ENCODE data around the gene JMJD7. TPM values are rescaled to one million over a fixed set of nuclear protein-coding genes. Genes with fewer than 3 reads are reported as not detected.

The JMJD7 gene
- total and polyA plus RNA-seq, 2 donors (not counting 1 experiment from before 2014, with no cell fraction given): 33.4 to 43.9 TPM

GRCh38 chr15:41780266-41780665 lies 47.6 kb upstream of the JMJD7 start:
- Mint-ChIP-seq H3K4me1 (peaks cover 70% of the 10 kb centered on the region), H3K9me3 (ENCODE audit: insufficient read depth) (no peaks in the 10 kb centered on the region), H3K4me3 (no peak overlapping the region), H3K27ac (no peak overlapping the region), H3K27me3 (no peaks in the 10 kb centered on the region)
- TF ChIP-seq EZH2 (IDR thresholded peaks at IDR 0.05; ENCODE audit: borderline replicate concordance, insufficient read depth, low read depth, low read length, poor library complexity, severe bottlenecking): no peak
- TF ChIP-seq, protein P1, sequence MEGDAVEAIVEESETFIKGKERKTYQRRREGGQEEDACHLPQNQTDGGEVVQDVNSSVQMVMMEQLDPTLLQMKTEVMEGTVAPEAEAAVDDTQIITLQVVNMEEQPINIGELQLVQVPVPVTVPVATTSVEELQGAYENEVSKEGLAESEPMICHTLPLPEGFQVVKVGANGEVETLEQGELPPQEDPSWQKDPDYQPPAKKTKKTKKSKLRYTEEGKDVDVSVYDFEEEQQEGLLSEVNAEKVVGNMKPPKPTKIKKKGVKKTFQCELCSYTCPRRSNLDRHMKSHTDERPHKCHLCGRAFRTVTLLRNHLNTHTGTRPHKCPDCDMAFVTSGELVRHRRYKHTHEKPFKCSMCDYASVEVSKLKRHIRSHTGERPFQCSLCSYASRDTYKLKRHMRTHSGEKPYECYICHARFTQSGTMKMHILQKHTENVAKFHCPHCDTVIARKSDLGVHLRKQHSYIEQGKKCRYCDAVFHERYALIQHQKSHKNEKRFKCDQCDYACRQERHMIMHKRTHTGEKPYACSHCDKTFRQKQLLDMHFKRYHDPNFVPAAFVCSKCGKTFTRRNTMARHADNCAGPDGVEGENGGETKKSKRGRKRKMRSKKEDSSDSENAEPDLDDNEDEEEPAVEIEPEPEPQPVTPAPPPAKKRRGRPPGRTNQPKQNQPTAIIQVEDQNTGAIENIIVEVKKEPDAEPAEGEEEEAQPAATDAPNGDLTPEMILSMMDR (IDR thresholded peaks at IDR 0.05): no peak
- Histone ChIP-seq H3K27me3 (replicated peaks in 1 of 4; ENCODE audit: control extremely low read depth in 1 of 4, control insufficient read depth in 3 of 4, insufficient read depth in 4 of 4, low read length in 3 of 4) (no peaks in the 10 kb centered on the region), H3K4me3 (ENCODE audit: control extremely low read depth in 1 of 5, extremely low read depth in 1 of 5, insufficient read depth in 1 of 5, low read depth in 2 of 5, low read length in 4 of 5) (no peak overlapping the region), H4K20me1 (ENCODE audit: control insufficient read depth, insufficient read depth, low read length, poor library complexity, severe bottlenecking) (no peaks in the 10 kb centered on the region), H3K27ac (ENCODE audit: low read length in 2 of 2) (no peak overlapping the region), H3K4me2 (replicated peaks; ENCODE audit: low read depth, low read length, poor library complexity, severe bottlenecking) (no peak overlapping the region), H3K4me1 (ENCODE audit: control insufficient read depth in 2 of 2, insufficient read depth in 2 of 2, low read length in 2 of 2) (peaks cover 30 to 35% of the 10 kb centered on the region in 2 donors), H3K36me3 (replicated peaks in 1 of 2; ENCODE audit: control extremely low read depth in 1 of 2, control insufficient read depth in 1 of 2, extremely low read depth in 1 of 2, insufficient read depth in 2 of 2, low read length in 1 of 2) (no peaks in the 10 kb centered on the region), H3K79me2 (ENCODE audit: control insufficient read depth, insufficient read depth, low read length) (peaks cover 80% of the 10 kb centered on the region), H3K9me3 (ENCODE audit: control extremely low read depth in 1 of 3, control insufficient read depth in 2 of 3, insufficient read depth in 1 of 3, low read length in 2 of 3) (peaks cover 0 to 5% (median 0%) of the 10 kb centered on the region in 3 donors), H3K9ac (ENCODE audit: low read length) (no peak overlapping the region), H2AFZ (ENCODE audit: insufficient read depth, low read depth, low read length, poor library complexity, severe bottlenecking) (no peak overlapping the region)
- CTCF ChIA-PET: interaction anchor here (1.0 to 20.0 kb wide), 4 partner anchors 7 to 125 kb away, joined by 3 to 716 read pairs (median 36); partner anchors contain the start of gene MAPKBP1
- DNase-seq (no peak), ATAC-seq (ENCODE audit: low read depth) (no peak)
- intact Hi-C loops (cut with micrococcal nuclease): no loop called here
- POLR2A ChIA-PET: interaction anchor here (1.1 kb wide), 1 partner anchor 22 kb away, joined by 3 read pairs; no protein-coding TSS in a partner anchor
- WGBS (ENCODE audit: insufficient coverage): no CpG with 5 or more reads among the region's 2 CpGs

DNA sequence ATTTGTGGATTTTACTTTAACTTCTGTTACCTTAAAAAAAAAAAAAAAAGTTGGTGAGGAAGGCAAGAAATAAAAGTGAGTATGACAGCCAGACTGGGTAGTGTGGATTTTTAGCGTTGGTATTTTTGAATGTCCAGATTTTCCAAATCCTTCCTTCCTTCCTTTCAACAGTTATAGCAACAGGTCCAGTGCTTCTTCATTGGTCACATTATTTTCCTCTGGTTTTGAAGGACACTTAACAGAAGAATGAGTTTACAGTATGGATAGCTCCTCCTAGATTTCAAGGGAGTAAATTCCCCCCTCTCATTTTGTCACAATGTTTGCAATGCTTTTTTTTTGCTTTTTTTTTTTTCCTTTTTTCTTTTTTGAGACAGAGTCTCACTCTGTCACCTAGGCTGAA lies 47.2 kb upstream of the JMJD7 start:
- no peak for ATAC-seq (ENCODE audit: low read depth)
- Mint-ChIP-seq H3K27me3 (no peaks in the 10 kb centered on the region), H3K4me3 (no peak overlapping the region), H3K4me1 (peaks cover 66% of the 10 kb centered on the region), H3K9me3 (ENCODE audit: insufficient read depth) (no peaks in the 10 kb centered on the region), H3K27ac (no peak overlapping the region)
- intact Hi-C loops (cut with micrococcal nuclease): no loop called here
- no peak overlapping the region for H2AFZ ChIP-seq (ENCODE audit: insufficient read depth, low read depth, low read length, poor library complexity, severe bottlenecking)
- peaks cover 0 to 5% (median 0%) of the 10 kb centered on the region in 3 donors for H3K9me3 ChIP-seq (ENCODE audit: control extremely low read depth in 1 of 3, control insufficient read depth in 2 of 3, insufficient read depth in 1 of 3, low read length in 2 of 3)
- TF ChIP-seq, protein P1 (IDR thresholded peaks at IDR 0.05): no peak
- TF ChIP-seq EZH2 (IDR thresholded peaks at IDR 0.05; ENCODE audit: borderline replicate concordance, insufficient read depth, low read depth, low read length, poor library complexity, severe bottlenecking): no peak
- no CpG with 5 or more reads among the region's 1 CpG for WGBS (ENCODE audit: insufficient coverage)
- no peak overlapping the region for H3K4me2 ChIP-seq (replicated peaks; ENCODE audit: low read depth, low read length, poor library complexity, severe bottlenecking)
- no peaks in the 10 kb centered on the region for H3K36me3 ChIP-seq (replicated peaks in 1 of 2; ENCODE audit: control extremely low read depth in 1 of 2, control insufficient read depth in 1 of 2, extremely low read depth in 1 of 2, insufficient read depth in 2 of 2, low read length in 1 of 2)
- no peak overlapping the region for H3K27ac ChIP-seq (ENCODE audit: low read length in 2 of 2)
- ChIA-PET CTCF (interaction anchor here (1.0 to 20.0 kb wide), 4 partner anchors 8 to 124 kb away, joined by 3 to 716 read pairs (median 36); partner anchors contain the start of gene MAPKBP1), POLR2A (interaction anchor here (1.1 kb wide), 1 partner anchor 22 kb away, joined by 3 read pairs; no protein-coding TSS in a partner anchor)
- H3K4me1 ChIP-seq (ENCODE audit: control insufficient read depth in 2 of 2, insufficient read depth in 2 of 2, low read length in 2 of 2): peaks cover 25 to 30% of the 10 kb centered on the region in 2 donors
- no peaks in the 10 kb centered on the region for H4K20me1 ChIP-seq (ENCODE audit: control insufficient read depth, insufficient read depth, low read length, poor library complexity, severe bottlenecking)
- H3K4me3 ChIP-seq (ENCODE audit: control extremely low read depth in 1 of 5, extremely low read depth in 1 of 5, insufficient read depth in 1 of 5, low read depth in 2 of 5, low read length in 4 of 5): no peak overlapping the region
- H3K9ac ChIP-seq (ENCODE audit: low read length): no peak overlapping the region
- H3K27me3 ChIP-seq (replicated peaks in 1 of 4; ENCODE audit: control extremely low read depth in 1 of 4, control insufficient read depth in 3 of 4, insufficient read depth in 4 of 4, low read length in 3 of 4): no peaks in the 10 kb centered on the region
- DNase-seq: no peak
- H3K79me2 ChIP-seq (ENCODE audit: control insufficient read depth, insufficient read depth, low read length): peaks cover 76% of the 10 kb centered on the region

All from B cell (primary cell).